Head of caudate nucleus (tissue), 42 donors: Measurements from ENCODE around the gene KLF16.

Experiments used
- DNase-seq, 42 donors: peaks; one replicate each; pipeline versions ENCODE4 v3.0.0 to v3.0.0-alpha.2; 2020 to 2021; ENCODE audit warnings: mixed read lengths in 7 of 42
- intact Hi-C: fragments of 100-400 bp; cut with DNase I; formaldehyde crosslinking; loops from one replicate; pipeline ENCODE4 v1.15.0; 2022

KLF16 gene

GRCh38 chr19:1816530-1817298, 46.7 kb downstream of the KLF16 start:
- intact Hi-C loops, result no loop called here
- DNase-seq, result no peak

GRCh38 chr19:1815605-1816529, 47.5 kb downstream of the KLF16 start:
- intact Hi-C loops, result no loop called here
- DNase-seq, result no peak

- intact Hi-C loops, result no loop called here
- no peak for DNase-seq
Measured at GRCh38 chr19:1814833-1815604, 48.4 kb downstream of the KLF16 start.

GRCh38 chr19:1814391-1814790, 49.0 kb downstream of the KLF16 start:
- DNase-seq, result no peak
- intact Hi-C loops, result no loop called here

- intact Hi-C loops, result no loop called here
Measured at GRCh38 chr19:1813192-1814182, 49.9 kb downstream of the KLF16 start.

GRCh38 chr19:1812426-1813191, 50.8 kb downstream of the KLF16 start:
- intact Hi-C loops, result no loop called here
- DNase-seq, result peak; percentile 54 to 92 (median 80)

More at GRCh38 chr19:1813192-1814182, 49.9 kb downstream of the KLF16 start:
- DNase-seq, result no peak

- intact Hi-C loops, result no loop called here
- peak in 1 of 42 donors; percentile 68 for DNase-seq
Measured at GRCh38 chr19:1811942-1812425, 51.4 kb downstream of the KLF16 start, which contains the start of gene ATP8B3. TSS of gene ATP8B3 (minus strand) at chr19:1812276. CDS start at chr19:1811736, 540 bp downstream.

- intact Hi-C loops, result no loop called here
Measured at GRCh38 chr19:1811472-1811894, 51.9 kb downstream of the KLF16 start.

GRCh38 chr19:1810439-1811160, 52.8 kb downstream of the KLF16 start:
- intact Hi-C loops, result no loop called here

More at GRCh38 chr19:1811472-1811894, 51.9 kb downstream of the KLF16 start:
- DNase-seq, result peak in 7 of 42 donors; percentile 13 to 59 (median 32)

GRCh38 chr19:1809678-1810077, 53.7 kb downstream of the KLF16 start:
- DNase-seq, result no peak
- intact Hi-C loops, result no loop called here

More at GRCh38 chr19:1810439-1811160, 52.8 kb downstream of the KLF16 start:
- DNase-seq, result no peak

GRCh38 chr19:1808395-1808731, 55.0 kb downstream of the KLF16 start:
- DNase-seq, result no peak

GRCh38 chr19:1807695-1808394, 55.5 kb downstream of the KLF16 start:
- intact Hi-C loops, result no loop called here
- DNase-seq, result no peak

More at GRCh38 chr19:1808395-1808731, 55.0 kb downstream of the KLF16 start:
- intact Hi-C loops, result no loop called here

- DNase-seq, result no peak
- intact Hi-C loops, result no loop called here
Measured at GRCh38 chr19:1807030-1807694, 56.2 kb downstream of the KLF16 start.

- intact Hi-C loops, result no loop called here
- DNase-seq, result no peak
Measured at GRCh38 chr19:1806184-1807029, 57.0 kb downstream of the KLF16 start.
